GM19397 (cell line): ENCODE data around the gene HS3ST4.
"Not testable (repeated sequence)": the region's sequence is repeated elsewhere in the genome, so short reads cannot be mapped to it uniquely, and the experiment has no call there.

Source experiments
- ATAC-seq: cut with Tn5 transposase; IDR thresholded peaks from one replicate; pipeline ENCODE4 v1.9.1; 2021; ENCODE audit warnings: mild to moderate bottlenecking, moderate library complexity; ENCODE audit not compliant: unreplicated experiment

HS3ST4 gene

DNA sequence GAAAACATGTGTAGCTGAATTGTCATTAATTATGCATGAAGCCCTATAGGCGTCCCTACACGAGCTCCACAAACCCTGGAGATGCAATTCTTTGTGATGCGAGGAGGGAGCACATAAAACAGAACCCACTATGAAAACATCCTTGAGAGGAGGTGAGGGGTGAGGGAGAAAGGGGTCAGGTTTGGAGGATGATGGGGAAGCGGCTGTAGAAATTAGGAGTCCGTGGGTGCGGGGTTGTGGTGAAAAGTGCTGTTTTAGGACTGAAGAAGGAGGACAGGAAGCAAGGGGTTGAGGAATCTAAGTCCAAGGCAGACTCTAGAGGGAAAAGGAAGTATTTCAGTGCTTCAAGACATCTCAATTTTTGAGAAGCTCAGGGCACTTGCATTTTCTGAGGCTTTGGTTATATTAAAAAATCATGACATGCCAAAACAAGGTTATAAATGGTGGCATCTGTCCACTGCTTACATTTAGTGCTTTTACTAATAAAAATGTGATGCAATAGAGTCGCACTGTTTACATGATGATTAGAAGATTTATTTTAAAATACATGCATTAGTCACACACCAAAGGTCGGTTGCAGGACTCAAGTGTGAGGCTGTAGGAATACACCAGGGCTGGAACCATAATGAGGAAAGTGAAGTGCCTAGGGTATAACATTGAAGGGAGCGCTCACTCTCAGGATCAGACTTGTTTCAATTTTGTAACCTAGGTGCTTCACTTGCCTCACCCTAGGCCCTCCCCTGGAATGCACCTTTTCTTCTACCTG, 379.5 kb downstream of the HS3ST4 start:
- ATAC-seq, result no peak

GRCh38 chr16:26078716-26079355, 387.1 kb downstream of the HS3ST4 start:
- ATAC-seq, result no peak

DNA sequence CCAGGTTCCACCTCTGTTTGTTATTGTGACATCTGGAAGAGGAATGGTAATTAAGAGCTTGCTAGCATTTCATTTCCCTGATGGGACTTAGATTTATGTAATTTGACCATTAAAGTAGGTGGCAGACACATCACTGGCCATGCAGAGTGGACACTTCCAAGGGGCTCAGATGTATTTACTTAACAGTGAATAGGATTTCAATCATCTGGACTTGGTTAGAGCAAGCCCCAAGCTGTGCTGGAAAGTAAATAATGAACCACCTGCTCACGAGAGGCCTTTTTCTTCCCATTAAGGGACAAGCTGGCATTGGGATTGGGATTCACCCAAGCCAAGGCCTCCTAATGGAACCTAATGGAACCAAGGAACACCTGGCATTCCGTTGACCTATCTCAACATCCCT, 395.3 kb downstream of the HS3ST4 start:
- no peak for ATAC-seq

DNA sequence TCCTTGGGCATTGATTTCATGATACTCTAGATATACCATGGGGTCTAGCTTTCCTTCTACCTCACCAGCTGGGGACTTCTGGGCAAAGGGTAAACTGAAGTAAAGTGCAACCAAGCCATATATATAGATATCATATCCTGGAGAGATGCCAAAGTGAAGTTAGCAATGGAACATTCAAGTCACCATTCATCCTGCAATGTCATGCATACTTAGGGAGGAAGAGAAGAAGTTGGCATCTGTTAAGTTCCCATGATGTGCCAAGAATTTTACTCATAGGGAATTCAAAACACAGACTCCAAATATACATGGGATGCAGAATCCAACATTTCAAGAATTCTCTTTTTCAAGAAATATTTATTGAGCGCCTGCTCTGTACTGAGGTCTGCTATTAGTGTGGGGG, 399.8 kb downstream of the HS3ST4 start:
- ATAC-seq, result no peak

DNA sequence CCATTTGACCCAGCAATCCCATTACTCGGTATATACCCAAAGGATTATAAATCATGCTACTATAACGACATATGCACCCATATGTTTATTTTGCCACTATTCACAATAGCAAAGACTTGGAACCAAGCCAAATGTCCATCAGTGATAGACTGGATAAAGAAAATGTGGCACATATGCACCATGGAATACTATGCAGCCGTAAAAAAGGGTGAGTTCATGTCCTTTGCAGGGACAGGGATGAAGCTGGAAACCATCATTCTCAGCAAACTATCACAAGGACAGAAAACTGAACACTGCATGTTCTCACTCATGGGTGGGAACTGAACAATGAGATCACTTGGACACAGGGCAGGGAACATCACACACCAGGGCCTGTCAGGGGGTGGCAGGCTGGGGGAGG, 406.4 kb downstream of the HS3ST4 start:
- not testable (repeated sequence) for ATAC-seq

- no peak for ATAC-seq
Observed at GRCh38 chr16:26102369-26102768, 410.6 kb downstream of the HS3ST4 start.

DNA sequence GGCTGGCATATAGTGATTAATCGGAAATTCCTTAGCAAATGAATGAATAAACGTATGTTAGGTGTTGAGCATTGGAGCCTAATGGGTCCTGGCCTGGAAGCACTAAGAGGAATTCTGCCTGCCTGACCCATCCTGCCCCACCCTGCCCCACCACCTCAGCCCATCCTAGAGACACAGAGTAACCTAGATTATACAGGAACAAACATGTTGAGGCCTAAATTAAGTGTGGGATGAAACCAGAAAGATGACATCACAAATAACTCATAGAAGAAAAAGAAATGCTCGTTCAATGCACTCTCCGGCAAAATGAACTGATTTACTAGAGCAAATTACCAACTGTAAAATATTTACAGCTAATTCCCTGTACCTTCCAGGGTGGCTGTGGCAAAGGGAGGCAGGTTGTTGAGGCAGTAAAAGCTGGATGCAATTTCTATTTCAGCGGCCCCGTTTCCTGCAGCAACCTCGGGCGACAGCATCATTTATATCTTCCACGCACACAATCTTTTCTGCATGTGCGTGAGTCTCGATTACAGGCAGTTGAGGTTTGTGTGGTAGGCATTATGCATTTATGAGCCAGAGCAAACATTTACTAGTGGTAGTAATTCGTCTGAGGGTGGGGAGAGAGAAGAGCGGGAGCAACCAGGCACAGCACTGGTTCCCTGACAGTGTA, 417.2 kb downstream of the HS3ST4 start:
- ATAC-seq, result no peak

GRCh38 chr16:26111900-26112299, 420.1 kb downstream of the HS3ST4 start:
- no peak for ATAC-seq

DNA sequence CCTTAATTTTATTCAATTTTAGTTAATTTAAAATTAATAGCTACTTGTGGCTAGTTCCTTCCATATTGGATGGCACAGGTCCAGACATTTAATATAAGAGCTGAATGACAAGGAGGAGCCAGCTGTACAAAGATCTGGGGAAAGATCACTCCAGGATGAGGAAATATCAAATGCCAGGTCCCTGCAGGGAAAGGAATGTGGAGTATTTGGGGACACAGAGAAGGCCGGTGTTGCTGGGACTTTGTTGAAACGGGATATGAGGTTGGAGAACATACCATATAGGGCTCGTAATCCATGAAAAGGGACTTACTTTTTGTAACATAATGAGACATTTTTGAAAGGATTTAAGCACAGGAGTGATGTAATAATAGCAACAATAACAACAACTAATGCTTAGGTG, 426.8 kb downstream of the HS3ST4 start:
- ATAC-seq, result no peak

GRCh38 chr16:26120729-26121128, 429.0 kb downstream of the HS3ST4 start:
- no peak for ATAC-seq

GRCh38 chr16:26128296-26128695, 436.5 kb downstream of the HS3ST4 start:
- no peak for ATAC-seq

DNA sequence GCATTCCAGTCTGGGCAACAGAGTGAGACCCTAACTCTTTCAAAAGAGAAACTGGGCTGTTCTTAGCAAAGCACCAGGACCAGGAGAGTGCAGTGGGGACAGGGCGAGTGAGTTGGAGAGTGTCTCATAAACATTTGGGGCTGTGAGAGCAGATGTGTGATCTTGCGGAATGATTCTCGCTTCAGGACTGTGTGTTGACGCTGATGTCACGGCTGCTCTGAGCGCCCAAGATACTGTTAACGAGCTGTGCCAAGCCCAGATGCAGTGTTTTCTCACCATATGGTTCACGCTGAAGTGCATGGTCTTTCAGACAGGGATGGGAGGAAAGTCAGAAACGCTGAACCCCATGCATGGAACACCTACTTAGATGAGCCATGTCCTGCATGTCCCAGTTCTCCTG, 438.2 kb downstream of the HS3ST4 start:
- no peak for ATAC-seq

- no peak for ATAC-seq
Observed at GRCh38 chr16:26133416-26134093, 441.8 kb downstream of the HS3ST4 start.

DNA sequence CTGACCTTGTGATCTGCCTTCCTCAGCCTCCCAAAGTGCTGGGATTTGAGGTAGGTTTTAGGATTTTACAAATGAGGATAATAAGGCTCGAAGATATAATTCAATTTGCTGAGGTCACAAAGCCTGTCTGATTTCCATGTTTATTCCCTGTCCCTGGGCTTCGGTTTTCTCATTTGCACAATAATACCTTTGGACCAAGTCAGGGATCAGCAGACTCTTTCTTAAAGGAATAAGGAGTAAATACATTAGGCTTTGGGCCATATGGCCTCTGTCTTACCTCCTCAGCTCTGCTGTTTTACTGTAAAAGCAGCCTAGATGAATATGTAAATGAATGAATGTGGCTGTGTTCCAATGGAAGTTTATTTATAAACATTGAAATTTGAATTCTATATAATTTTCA, 442.8 kb downstream of the HS3ST4 start:
- no peak for ATAC-seq

DNA sequence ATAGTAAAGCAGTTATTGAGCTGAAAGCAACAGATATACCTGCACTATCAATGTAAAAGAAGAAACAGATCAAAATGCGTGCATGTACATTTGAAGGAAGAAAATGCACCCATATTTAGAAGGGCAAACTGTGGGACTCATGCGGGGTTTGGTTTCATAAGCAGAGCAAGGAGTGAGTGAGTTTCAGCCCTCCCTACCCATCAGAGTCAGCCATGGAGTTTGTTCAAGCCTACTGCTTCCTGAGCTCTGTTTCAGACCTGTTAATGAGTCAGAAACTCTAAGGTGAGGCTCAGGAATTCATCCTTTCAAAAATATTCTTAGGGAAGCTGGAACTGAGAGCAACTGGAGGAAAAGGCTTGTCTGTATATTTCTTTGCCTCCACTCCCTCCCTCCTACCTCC, 446.2 kb downstream of the HS3ST4 start:
- ATAC-seq, result no peak

DNA sequence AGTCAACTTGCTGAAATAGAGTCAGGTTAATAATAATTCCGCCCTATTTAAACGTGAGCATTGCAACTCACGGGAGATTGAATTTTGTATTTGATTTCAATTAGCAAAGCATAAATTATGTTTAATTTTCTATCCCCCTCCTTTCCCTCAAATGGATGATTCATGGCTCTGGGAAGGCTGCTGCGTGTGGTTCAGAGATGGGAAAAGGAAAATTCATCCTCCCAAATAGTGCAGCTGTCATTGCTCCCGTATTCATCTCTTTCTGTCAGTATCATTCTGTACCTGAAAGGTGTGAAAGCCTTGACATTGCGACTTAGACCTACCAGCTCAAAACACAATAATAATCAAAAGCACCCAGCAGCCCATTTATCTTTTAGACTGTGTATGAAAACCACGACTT, 447.3 kb downstream of the HS3ST4 start:
- no peak for ATAC-seq

GRCh38 chr16:26139884-26140283, 448.1 kb downstream of the HS3ST4 start:
- ATAC-seq, result no peak

DNA sequence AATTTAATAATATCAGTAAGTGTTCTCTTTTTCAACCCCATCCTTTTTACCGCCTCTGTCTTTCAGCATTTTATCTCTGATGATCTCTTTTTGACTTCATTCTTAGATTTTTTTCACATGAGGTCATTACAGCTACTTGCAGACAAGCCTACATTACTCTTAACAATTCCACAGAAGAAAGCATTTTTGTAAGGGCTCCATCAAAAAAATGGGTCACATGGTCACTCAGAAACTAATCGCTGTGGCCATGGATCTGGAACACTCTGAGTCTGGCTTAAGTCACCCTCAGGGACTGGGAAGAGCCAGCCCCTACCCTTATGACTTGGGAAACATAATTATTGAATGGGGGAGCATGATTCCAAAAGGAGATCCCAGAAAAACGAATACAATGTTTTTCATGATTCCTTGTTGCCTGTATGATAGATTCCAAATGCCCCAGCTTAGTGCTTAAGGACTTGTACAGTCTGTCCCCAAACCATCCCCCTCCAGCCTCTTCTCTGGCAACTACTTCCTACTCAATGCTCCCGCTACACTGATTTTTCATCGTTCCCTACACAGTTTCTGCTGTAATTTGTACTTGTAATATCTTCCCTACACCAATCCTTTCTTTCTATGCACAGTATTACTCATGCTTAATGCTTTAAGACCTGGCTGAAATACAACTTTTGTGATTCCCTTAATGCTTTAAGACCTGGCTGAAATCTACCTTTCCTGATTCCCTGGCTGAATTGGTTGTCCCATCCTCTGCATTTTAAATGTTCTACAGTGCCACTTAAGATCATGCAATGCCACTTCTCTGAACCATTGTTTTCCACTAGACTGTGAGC, 457.8 kb downstream of the HS3ST4 start:
- ATAC-seq, result no peak

DNA sequence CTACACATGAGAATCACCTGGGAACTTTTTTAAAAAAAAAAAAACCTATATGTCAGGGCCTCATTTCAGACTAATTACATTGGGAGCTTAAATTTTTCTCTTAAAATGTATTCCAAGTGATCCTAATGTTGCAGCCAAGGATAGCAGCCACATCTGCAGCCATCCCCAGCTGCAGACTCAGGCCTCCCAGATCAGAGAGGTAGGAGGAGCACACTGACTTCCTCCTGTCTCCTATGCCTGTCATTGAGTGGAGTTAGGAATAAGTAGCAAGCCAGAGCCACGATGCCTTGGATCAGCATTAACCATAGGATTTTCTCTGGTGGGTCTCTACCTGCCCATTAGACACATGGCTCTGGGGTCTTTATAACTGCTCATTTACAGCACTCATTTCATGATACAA, 463.5 kb downstream of the HS3ST4 start:
- ATAC-seq, result no peak

DNA sequence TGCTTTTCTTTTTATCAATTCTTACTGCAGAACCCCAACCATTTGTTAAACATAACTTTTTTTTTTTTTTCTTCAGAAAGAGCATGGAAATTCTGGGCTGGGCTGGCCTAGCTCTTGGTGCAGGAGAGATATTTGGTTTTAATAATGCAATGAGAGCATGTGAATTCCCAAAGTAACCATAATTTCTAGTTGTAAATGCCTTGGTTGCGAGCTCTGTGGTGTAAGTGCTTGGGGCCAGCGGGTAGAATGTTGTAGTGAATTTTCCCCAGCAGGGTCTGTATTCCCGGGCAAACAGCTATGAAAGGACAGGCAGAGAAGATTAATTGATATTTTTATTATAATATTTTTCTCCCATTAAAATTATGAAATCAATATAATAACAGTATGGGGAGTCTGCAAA, 465.6 kb downstream of the HS3ST4 start:
- no peak for ATAC-seq
